ENCODE measurements around the gene NFATC2IP. TPM values are rescaled to one million over a fixed set of nuclear protein-coding genes. Genes with fewer than 3 reads are reported as not detected.
A peak's percentile ranks its signal among the peaks of the same experiment; 100 is the strongest.

The NFATC2IP gene
- total and polyA plus RNA-seq, 9 of the 15 experiments (the other 6 are each of a cell fraction or from before 2014, with no cell fraction given) = 15.6 to 106 (median 46.9) TPM

- TF ChIP-seq, protein P1, sequence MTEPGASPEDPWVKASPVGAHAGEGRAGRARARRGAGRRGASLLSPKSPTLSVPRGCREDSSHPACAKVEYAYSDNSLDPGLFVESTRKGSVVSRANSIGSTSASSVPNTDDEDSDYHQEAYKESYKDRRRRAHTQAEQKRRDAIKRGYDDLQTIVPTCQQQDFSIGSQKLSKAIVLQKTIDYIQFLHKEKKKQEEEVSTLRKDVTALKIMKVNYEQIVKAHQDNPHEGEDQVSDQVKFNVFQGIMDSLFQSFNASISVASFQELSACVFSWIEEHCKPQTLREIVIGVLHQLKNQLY (CRISPR knock-in tag; conservative IDR thresholded peaks at IDR 0.05) = no peak; a peak in 1 of 4 replicates
- TF ChIP-seq, protein P2, sequence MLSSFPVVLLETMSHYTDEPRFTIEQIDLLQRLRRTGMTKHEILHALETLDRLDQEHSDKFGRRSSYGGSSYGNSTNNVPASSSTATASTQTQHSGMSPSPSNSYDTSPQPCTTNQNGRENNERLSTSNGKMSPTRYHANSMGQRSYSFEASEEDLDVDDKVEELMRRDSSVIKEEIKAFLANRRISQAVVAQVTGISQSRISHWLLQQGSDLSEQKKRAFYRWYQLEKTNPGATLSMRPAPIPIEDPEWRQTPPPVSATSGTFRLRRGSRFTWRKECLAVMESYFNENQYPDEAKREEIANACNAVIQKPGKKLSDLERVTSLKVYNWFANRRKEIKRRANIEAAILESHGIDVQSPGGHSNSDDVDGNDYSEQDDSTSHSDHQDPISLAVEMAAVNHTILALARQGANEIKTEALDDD (IDR thresholded peaks at IDR 0.05) = peak; percentile 65; the same call in 1 of the 2 replicates
- TF ChIP-seq ZFX (CRISPR knock-in tag; IDR thresholded peaks at IDR 0.05) = peak; percentile 95
- TF ChIP-seq ZBTB1 (CRISPR knock-in tag; IDR thresholded peaks at IDR 0.05; ENCODE audit: borderline replicate concordance, low read depth) = no peak
- TF ChIP-seq, protein P3, sequence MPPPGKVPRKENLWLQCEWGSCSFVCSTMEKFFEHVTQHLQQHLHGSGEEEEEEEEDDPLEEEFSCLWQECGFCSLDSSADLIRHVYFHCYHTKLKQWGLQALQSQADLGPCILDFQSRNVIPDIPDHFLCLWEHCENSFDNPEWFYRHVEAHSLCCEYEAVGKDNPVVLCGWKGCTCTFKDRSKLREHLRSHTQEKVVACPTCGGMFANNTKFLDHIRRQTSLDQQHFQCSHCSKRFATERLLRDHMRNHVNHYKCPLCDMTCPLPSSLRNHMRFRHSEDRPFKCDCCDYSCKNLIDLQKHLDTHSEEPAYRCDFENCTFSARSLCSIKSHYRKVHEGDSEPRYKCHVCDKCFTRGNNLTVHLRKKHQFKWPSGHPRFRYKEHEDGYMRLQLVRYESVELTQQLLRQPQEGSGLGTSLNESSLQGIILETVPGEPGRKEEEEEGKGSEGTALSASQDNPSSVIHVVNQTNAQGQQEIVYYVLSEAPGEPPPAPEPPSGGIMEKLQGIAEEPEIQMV (tag; conservative IDR thresholded peaks at IDR 0.05; ENCODE audit: low read depth) = no peak
- TF ChIP-seq CBFB (CRISPR knock-in tag; IDR thresholded peaks at IDR 0.05) = no peak
- no peak for TF ChIP-seq RBM17 (IDR thresholded peaks at IDR 0.05; ENCODE audit: borderline replicate concordance, low read depth, low read length)
- peak; percentile 19; the same call in 1 of the 2 replicates for TF ChIP-seq MAFF (IDR thresholded peaks at IDR 0.05; ENCODE audit: low read length)
- TF ChIP-seq RAD21 (CRISPR knock-in tag; conservative IDR thresholded peaks at IDR 0.05 in 1 of 2, IDR thresholded peaks at IDR 0.05 in 1 of 2) = no peak
- TF ChIP-seq ZNF384 (IDR thresholded peaks at IDR 0.05; ENCODE audit: low read depth, low read length) = no peak
- TF ChIP-seq DDX20 (tag; IDR thresholded peaks at IDR 0.05; ENCODE audit: low read depth) = no peak
- TF ChIP-seq LEF1 (IDR thresholded peaks at IDR 0.05) = peak; percentile 96
- TF ChIP-seq, protein P4, sequence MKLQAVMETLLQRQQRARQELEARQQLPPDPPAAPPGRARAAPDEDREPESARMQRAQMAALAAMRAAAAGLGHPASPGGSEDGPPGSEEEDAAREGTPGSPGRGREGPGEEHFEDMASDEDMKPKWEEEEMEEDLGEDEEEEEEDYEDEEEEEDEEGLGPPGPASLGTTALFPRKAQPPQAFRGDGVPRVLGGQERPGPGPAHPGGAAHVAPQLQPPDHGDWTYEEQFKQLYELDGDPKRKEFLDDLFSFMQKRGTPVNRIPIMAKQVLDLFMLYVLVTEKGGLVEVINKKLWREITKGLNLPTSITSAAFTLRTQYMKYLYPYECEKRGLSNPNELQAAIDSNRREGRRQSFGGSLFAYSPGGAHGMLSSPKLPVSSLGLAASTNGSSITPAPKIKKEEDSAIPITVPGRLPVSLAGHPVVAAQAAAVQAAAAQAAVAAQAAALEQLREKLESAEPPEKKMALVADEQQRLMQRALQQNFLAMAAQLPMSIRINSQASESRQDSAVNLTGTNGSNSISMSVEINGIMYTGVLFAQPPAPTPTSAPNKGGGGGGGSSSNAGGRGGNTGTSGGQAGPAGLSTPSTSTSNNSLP (IDR thresholded peaks at IDR 0.05; ENCODE audit: borderline replicate concordance, low read depth, low read length) = no peak
- TF ChIP-seq TRIM28 (IDR thresholded peaks at IDR 0.05) = no peak
- TF ChIP-seq, protein P5, sequence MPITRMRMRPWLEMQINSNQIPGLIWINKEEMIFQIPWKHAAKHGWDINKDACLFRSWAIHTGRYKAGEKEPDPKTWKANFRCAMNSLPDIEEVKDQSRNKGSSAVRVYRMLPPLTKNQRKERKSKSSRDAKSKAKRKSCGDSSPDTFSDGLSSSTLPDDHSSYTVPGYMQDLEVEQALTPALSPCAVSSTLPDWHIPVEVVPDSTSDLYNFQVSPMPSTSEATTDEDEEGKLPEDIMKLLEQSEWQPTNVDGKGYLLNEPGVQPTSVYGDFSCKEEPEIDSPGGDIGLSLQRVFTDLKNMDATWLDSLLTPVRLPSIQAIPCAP (CRISPR knock-in tag; IDR thresholded peaks at IDR 0.05; ENCODE audit: borderline replicate concordance) = no peak; the same call in 1 of the 2 replicates
- TF ChIP-seq SAFB (IDR thresholded peaks at IDR 0.05; ENCODE audit: borderline replicate concordance, low read depth, low read length) = no peak
These were observed 25.1 kb upstream of the NFATC2IP start (continued) for GRCh38 chr16:28925386-28926228.

All from K562 (cell line).